ENCODE results near the gene NIFK. TPM values are rescaled to one million over a fixed set of nuclear protein-coding genes. Genes with fewer than 3 reads are reported as not detected.
"Not testable (repeated sequence)": the region's sequence is repeated elsewhere in the genome, so short reads cannot be mapped to it uniquely, and the experiment has no call there.

The NIFK gene
- total and polyA plus RNA-seq, 2 donors (not counting 3 experiments of a cell fraction or from before 2014, with no cell fraction given) = 10.7 to 59.7 TPM

DNA sequence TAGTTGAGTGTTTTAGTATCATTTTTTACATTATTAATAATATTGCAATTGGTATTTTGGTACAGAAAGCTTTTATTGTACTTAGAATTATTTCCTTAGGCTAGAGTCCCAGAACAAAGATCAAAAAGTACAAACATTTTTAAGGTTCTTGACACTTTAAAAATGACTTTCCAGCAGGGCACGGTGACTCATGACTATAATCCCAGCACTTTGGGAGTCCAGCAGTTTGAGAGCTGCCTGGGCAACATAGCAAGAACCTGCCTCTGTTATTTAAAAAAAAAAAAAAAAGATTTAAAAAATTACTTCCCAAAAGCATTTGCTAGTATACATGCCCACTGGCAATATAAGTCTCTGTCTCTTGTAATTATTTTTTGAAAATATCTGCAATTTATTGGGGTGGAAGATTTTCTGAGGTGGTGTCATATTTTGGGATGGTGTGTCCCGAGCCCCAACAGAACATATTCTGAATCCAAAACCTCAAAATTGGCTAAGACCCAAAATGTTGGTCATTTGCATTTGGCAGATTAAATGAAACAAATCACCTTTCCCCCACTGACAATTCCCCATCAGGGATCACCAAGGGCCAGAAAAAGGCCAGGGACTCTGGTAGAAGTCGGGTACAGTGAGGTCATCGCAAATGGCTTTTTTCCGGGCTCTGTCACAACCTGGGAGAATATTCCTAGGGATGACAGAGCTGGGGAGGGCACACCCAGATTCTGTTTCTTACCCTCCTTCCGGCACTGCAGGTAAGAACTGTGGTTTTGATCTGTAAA, 42.1 kb downstream of the NIFK start:
- Histone ChIP-seq H3K36me3 (ENCODE audit: control insufficient read depth in 2 of 2, extremely low read depth in 1 of 2, insufficient read depth in 2 of 2, low read length in 2 of 2) (no peaks in the 10 kb centered on the region), H3K79me2 (ENCODE audit: control insufficient read depth, insufficient read depth, low read length) (no peaks in the 10 kb centered on the region), H3K27ac (ENCODE audit: insufficient read depth, low read depth, low read length) (no peak overlapping the region), H3K4me3 (replicated peaks in 1 of 3; ENCODE audit: insufficient read depth in 1 of 3, low read depth in 1 of 3, low read length in 3 of 3) (no peak overlapping the region), H3K4me2 (ENCODE audit: insufficient read depth, low read length) (no peak overlapping the region), H3K4me1 (ENCODE audit: control insufficient read depth, extremely low read depth, insufficient read depth, low read length) (peaks cover 15% of the 10 kb centered on the region), H3K9me3 (replicated peaks; ENCODE audit: control insufficient read depth, insufficient read depth, low read length) (no peaks in the 10 kb centered on the region), H3K9me1 (replicated peaks; ENCODE audit: control insufficient read depth, extremely low read depth, insufficient read depth, low read length) (no peaks in the 10 kb centered on the region), H3K9ac (replicated peaks; ENCODE audit: extremely low read depth, insufficient read depth, low read length) (no peak overlapping the region), H3K27me3 (ENCODE audit: control insufficient read depth in 2 of 2, insufficient read depth in 2 of 2, low read length in 2 of 2) (no peaks in the 10 kb centered on the region), H4K20me1 (replicated peaks; ENCODE audit: control insufficient read depth, extremely low read depth, insufficient read depth, low read length) (no peaks in the 10 kb centered on the region), H2AFZ (ENCODE audit: low read depth, low read length) (no peak overlapping the region)
- ChIA-PET CTCF (interaction anchor here (1.6 kb wide), 1 partner anchor 98 kb away, joined by 4 read pairs; no protein-coding TSS in a partner anchor), POLR2A (no interaction called here)
- intact Hi-C loops (cut with micrococcal nuclease) = no loop called here
- DNase-seq (ENCODE audit: low read depth, low spot score) (no peak), FAIRE-seq (no peak)
- BruUV-seq (replicated peaks) = no TSS peak
- dilution Hi-C loops (cut with MboI; ENCODE audit: extremely low pct_ligation_motif_present, low sequenced_read_pairs) = no loop called here
- TF ChIP-seq POLR2A (IDR thresholded peaks at IDR 0.05; ENCODE audit: low read depth, low read length) (no peak), MYC (IDR thresholded peaks at IDR 0.05; ENCODE audit: low read depth, low read length) (no peak), POLR2AphosphoS5 (IDR thresholded peaks at IDR 0.05; ENCODE audit: insufficient read depth, low read depth, low read length) (no peak), JUN (IDR thresholded peaks at IDR 0.05; ENCODE audit: borderline replicate concordance, insufficient read depth, insufficient read length, low read depth) (no peak), GATA2 (IDR thresholded peaks at IDR 0.05; ENCODE audit: insufficient read depth, insufficient read length, low read depth, low read length) (no peak), EZH2 (IDR thresholded peaks at IDR 0.05; ENCODE audit: borderline replicate concordance, low read depth, low read length, severe bottlenecking) (no peak), FOS (IDR thresholded peaks at IDR 0.05; ENCODE audit: borderline replicate concordance, insufficient read depth, low read length) (no peak)
- TF ChIP-seq, protein P1, sequence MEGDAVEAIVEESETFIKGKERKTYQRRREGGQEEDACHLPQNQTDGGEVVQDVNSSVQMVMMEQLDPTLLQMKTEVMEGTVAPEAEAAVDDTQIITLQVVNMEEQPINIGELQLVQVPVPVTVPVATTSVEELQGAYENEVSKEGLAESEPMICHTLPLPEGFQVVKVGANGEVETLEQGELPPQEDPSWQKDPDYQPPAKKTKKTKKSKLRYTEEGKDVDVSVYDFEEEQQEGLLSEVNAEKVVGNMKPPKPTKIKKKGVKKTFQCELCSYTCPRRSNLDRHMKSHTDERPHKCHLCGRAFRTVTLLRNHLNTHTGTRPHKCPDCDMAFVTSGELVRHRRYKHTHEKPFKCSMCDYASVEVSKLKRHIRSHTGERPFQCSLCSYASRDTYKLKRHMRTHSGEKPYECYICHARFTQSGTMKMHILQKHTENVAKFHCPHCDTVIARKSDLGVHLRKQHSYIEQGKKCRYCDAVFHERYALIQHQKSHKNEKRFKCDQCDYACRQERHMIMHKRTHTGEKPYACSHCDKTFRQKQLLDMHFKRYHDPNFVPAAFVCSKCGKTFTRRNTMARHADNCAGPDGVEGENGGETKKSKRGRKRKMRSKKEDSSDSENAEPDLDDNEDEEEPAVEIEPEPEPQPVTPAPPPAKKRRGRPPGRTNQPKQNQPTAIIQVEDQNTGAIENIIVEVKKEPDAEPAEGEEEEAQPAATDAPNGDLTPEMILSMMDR (IDR thresholded peaks at IDR 0.05; ENCODE audit: extremely low read depth in 1 of 2, insufficient read depth in 1 of 2, low read depth in 1 of 2, low read length in 2 of 2) = no peak
- TF ChIP-seq, protein P2, sequence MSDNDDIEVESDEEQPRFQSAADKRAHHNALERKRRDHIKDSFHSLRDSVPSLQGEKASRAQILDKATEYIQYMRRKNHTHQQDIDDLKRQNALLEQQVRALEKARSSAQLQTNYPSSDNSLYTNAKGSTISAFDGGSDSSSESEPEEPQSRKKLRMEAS (IDR thresholded peaks at IDR 0.05; ENCODE audit: insufficient read depth, insufficient read length) = no peak

GRCh38 chr2:121690572-121690971, 46.1 kb downstream of the NIFK start:
- H3K9ac ChIP-seq (replicated peaks; ENCODE audit: extremely low read depth, insufficient read depth, low read length); H3K4me3 ChIP-seq (replicated peaks in 1 of 3; ENCODE audit: insufficient read depth in 1 of 3, low read depth in 1 of 3, low read length in 3 of 3); H3K27ac ChIP-seq (ENCODE audit: insufficient read depth, low read depth, low read length); BruUV-seq (replicated peaks); H3K27me3 ChIP-seq (ENCODE audit: control insufficient read depth in 2 of 2, insufficient read depth in 2 of 2, low read length in 2 of 2); H3K9me1 ChIP-seq (replicated peaks; ENCODE audit: control insufficient read depth, extremely low read depth, insufficient read depth, low read length); H4K20me1 ChIP-seq (replicated peaks; ENCODE audit: control insufficient read depth, extremely low read depth, insufficient read depth, low read length); H3K36me3 ChIP-seq (ENCODE audit: control insufficient read depth in 2 of 2, extremely low read depth in 1 of 2, insufficient read depth in 2 of 2, low read length in 2 of 2); dilution Hi-C loops (cut with MboI; ENCODE audit: extremely low pct_ligation_motif_present, low sequenced_read_pairs); H3K9me3 ChIP-seq (replicated peaks; ENCODE audit: control insufficient read depth, insufficient read depth, low read length); H3K4me2 ChIP-seq (ENCODE audit: insufficient read depth, low read length); intact Hi-C loops (cut with micrococcal nuclease); H3K4me1 ChIP-seq (ENCODE audit: control insufficient read depth, extremely low read depth, insufficient read depth, low read length); H2AFZ ChIP-seq (ENCODE audit: low read depth, low read length); H3K79me2 ChIP-seq (ENCODE audit: control insufficient read depth, insufficient read depth, low read length); FAIRE-seq; DNase-seq (ENCODE audit: low read depth, low spot score); POLR2A ChIA-PET: not testable (repeated sequence)
- CTCF ChIA-PET = interaction anchor here (1.0 to 2.3 kb wide), 3 partner anchors 12 to 160 kb away, joined by 3 to 10 read pairs (median 4); partner anchors contain the start of gene RNU4ATAC

Data from endothelial cell of umbilical vein (primary cell).